ENCODE measurements around the gene SETBP1.

SETBP1 gene

DNA sequence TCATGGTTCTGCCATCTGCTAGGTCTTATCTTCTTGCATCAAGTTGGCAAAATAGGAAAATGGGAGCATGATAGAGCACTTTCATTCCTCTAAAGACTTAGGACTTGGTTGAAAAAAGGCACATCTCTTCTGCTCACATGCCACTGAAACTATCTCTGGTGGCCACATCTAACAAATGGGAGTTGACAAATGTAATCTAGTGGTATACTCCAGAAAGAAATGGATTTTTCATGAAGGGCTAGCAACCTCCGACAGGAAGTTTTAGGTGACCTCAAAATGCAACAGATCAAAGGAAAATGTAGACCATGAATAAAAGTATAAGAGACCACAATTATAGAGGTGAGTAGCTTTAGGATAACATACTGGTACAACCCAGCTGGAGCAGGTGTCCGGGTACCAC lies 224.1 kb downstream of the SETBP1 start:
- DNase-seq (ENCODE audit: low spot score in 2 of 2) = no peak
- peaks cover 20% of the 10 kb centered on the region for H3K4me1 Mint-ChIP-seq
- H3K27ac Mint-ChIP-seq = peak overlapping the region; percentile 1
- no peaks in the 10 kb centered on the region for H3K27me3 Mint-ChIP-seq
- H3K36me3 Mint-ChIP-seq = peaks cover 24% of the 10 kb centered on the region
- ATAC-seq (ENCODE audit: low read depth) = no peak
- H3K9me3 Mint-ChIP-seq = no peaks in the 10 kb centered on the region
- no peak overlapping the region for H3K4me3 Mint-ChIP-seq

DNA sequence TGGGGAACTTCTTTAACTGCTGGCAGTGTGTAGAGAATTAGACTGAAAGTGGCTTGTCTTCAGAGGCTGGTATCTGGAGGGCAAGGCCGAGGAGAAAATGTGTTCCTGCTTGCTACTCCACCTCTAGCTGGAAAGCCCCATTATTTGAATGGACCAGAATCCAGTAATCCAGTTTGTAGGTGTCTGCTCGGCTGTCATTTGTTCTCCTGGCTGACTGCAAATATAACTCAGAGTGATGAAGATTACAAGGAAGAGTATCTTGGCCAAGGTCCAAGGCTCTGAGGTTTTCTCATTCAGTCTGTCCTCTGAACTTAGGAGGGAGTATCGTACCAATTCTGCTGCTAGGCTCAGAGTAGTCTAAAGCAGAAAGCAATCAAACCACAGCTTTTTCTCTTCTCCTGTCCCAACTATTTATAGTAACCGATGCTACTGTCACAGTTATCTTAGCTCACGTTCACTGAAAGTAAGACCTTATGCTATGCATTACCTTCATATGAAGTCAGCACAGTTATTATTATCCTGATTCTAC lies 228.6 kb downstream of the SETBP1 start:
- Mint-ChIP-seq H3K4me3 (peak overlapping the region; percentile 14), H3K27me3 (no peaks in the 10 kb centered on the region), H3K9me3 (no peaks in the 10 kb centered on the region), H3K27ac (peak overlapping the region; percentile 72), H3K36me3 (peaks cover 15% of the 10 kb centered on the region), H3K4me1 (peaks cover 41% of the 10 kb centered on the region)
- no peak for DNase-seq (ENCODE audit: low spot score in 2 of 2)
- ATAC-seq (ENCODE audit: low read depth) = peak; percentile 55

DNA sequence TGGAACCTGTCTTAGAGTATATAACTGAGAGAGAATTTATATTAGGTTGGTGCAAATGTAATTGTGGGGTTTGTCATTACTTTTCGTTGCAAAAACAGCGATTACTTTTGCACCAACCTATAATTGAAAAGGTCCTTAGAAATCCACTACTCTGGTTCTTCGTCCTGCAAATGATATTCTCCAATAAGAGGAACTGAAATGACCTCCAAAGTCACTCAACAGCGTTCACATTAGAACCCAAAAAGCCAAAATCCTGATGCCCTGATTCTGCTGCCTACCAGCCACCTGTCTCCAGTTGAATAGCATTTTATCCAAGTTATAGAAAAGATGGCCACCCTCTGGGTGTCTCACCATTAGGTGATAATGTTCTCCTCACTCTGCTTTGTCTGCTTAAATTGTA lies 230.6 kb downstream of the SETBP1 start:
- Mint-ChIP-seq H3K4me3 (peak overlapping the region; percentile 22), H3K27me3 (no peaks in the 10 kb centered on the region), H3K9me3 (no peaks in the 10 kb centered on the region), H3K4me1 (peaks cover 46% of the 10 kb centered on the region), H3K27ac (no peak overlapping the region), H3K36me3 (peaks cover 17% of the 10 kb centered on the region)
- ATAC-seq (ENCODE audit: low read depth) (no peak), DNase-seq (ENCODE audit: low spot score in 2 of 2) (no peak)

DNA sequence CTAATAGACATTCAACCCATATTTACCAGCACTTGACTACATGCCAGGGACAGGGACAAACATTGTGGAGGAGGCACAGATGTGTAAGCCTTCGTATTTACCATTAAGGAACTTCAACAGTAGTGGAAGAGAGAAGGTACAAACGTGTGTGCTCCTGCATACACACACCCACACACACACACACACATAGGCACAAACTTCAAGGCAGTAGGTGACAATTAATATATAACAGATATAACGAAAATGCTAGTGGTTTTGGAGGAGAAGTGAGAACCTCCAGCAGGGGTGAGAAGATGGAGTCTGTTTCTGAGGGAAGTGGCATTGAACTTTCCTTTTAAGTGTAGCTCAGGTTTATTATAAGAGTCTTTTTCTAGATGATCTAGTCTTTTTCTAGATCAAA lies 231.1 kb downstream of the SETBP1 start:
- peak overlapping the region; percentile 22 for H3K4me3 Mint-ChIP-seq
- no peaks in the 10 kb centered on the region for H3K27me3 Mint-ChIP-seq
- ATAC-seq (ENCODE audit: low read depth) = peak; percentile 45

DNA sequence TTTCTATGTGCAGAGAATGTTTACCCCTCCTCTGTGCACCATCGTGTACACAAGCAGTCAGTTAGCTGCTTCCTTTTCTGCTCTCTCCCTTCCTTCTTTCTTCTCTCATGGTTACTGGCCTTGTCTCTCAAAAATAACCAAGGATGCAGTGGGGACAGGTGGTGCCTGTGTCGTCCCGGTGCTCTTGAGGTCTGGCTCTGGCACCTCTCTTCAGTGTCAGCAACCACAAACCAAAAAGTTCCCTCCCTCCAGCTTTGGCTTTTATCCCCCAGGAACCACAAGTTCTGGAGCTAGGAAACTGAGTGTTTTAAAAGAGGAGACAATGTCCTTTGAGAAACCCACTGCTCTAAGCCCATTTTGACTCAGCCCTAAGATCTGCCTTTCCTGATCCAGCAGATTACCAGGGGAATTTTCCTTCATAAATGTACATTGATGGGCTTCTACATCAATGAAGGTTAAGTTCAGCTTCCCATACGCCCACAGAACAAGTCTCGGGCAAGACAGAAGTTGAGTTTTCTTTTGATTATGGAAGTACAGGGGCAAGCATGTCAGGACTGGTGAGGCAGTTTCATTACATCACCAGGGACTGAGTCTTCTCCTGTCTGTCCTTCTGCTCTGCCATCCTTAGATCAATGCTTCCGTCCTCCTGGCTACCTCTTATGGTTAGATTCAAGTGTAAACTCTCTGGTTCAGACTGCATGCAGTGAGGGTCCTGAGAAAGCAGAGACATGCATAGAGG lies 232.2 kb downstream of the SETBP1 start:
- Mint-ChIP-seq H3K27ac (peak overlapping the region; percentile 68), H3K4me3 (no peak overlapping the region), H3K4me1 (peaks cover 50% of the 10 kb centered on the region), H3K27me3 (no peaks in the 10 kb centered on the region), H3K9me3 (no peaks in the 10 kb centered on the region), H3K36me3 (peaks cover 15% of the 10 kb centered on the region)
- no peak for DNase-seq (ENCODE audit: low spot score in 2 of 2)
- no peak for ATAC-seq (ENCODE audit: low read depth)

More for the DNA sequence above, 231.1 kb downstream of the SETBP1 start:
- peaks cover 18% of the 10 kb centered on the region for H3K36me3 Mint-ChIP-seq
- no peaks in the 10 kb centered on the region for H3K9me3 Mint-ChIP-seq
- no peak for DNase-seq (ENCODE audit: low spot score in 2 of 2)
- peak overlapping the region; percentile 40 for H3K27ac Mint-ChIP-seq
- peaks cover 46% of the 10 kb centered on the region for H3K4me1 Mint-ChIP-seq

DNA sequence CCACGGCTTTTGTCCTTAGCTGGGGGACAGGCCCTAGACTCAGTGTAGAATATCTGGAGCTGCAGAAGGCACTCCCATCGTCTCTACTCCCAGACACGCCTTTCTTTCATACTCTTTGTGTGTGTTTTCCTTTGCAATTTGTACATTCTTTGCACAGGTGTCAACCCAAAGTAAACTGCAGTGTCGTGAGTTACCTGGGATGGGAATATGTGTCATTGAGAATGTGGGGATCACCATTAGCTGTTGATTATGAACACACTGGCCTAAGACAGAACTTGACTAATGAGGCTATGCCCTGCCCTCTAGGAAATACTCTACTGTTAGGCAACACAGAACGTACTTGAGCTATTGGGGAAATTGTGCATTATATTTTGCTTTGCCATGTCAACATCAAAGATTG lies 233.3 kb downstream of the SETBP1 start:
- Mint-ChIP-seq H3K4me1 (peaks cover 46% of the 10 kb centered on the region), H3K27ac (no peak overlapping the region)
- no peak for ATAC-seq (ENCODE audit: low read depth)

DNA sequence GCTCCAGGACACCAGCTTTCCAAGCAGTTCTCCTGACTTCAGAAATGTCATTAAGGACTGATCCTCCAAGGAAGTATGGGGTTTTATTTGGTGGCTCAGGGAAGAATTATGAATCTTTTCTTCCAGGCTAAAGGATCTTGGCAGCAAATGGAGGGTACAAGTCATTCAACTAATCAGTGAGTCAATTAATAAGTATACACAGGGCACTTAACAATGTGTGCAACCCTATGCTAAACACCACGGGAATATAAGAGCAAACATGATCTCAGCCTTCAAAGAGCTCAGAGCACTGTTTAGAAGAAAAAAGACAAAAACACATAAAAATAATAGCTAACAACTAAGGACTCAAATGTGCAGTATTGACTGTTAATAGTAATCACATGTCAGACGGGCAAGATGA lies 234.5 kb downstream of the SETBP1 start:
- no peaks in the 10 kb centered on the region for H3K27me3 Mint-ChIP-seq
- peaks cover 13% of the 10 kb centered on the region for H3K36me3 Mint-ChIP-seq
- H3K4me1 Mint-ChIP-seq = peaks cover 40% of the 10 kb centered on the region
- H3K27ac Mint-ChIP-seq = no peak overlapping the region
- H3K4me3 Mint-ChIP-seq = no peak overlapping the region
- no peaks in the 10 kb centered on the region for H3K9me3 Mint-ChIP-seq
- DNase-seq (ENCODE audit: low spot score in 2 of 2) (no peak), ATAC-seq (ENCODE audit: low read depth) (no peak)

More for the DNA sequence above, 233.3 kb downstream of the SETBP1 start:
- Mint-ChIP-seq H3K27me3 (no peaks in the 10 kb centered on the region), H3K4me3 (no peak overlapping the region), H3K36me3 (peaks cover 13% of the 10 kb centered on the region), H3K9me3 (no peaks in the 10 kb centered on the region)
- DNase-seq (ENCODE audit: low spot score in 2 of 2) = no peak

DNA sequence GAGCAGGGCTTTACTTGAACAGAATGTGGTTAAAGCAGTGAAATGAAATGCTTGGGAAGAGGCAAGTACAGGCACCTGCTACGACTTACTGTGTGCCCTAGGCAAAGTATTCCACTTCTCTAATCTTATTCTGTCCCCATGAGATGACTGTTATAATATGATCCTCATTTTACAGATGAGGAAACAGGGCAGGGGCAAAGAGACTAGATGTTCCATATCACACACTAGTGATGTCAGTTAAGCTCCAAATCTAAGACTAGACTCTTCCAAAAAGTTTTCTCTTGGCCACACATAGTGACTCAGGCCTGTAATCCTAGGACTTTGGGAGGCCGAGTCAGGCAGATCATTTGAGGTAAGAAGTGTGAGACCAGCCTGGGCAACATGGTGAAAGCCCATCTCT lies 235.0 kb downstream of the SETBP1 start:
- no peaks in the 10 kb centered on the region for H3K9me3 Mint-ChIP-seq
- no peaks in the 10 kb centered on the region for H3K27me3 Mint-ChIP-seq
- no peak for DNase-seq (ENCODE audit: low spot score in 2 of 2)
- no peak for ATAC-seq (ENCODE audit: low read depth)
- H3K27ac Mint-ChIP-seq = no peak overlapping the region
- H3K36me3 Mint-ChIP-seq = peaks cover 13% of the 10 kb centered on the region
- H3K4me3 Mint-ChIP-seq = no peak overlapping the region
- H3K4me1 Mint-ChIP-seq = peaks cover 41% of the 10 kb centered on the region

DNA sequence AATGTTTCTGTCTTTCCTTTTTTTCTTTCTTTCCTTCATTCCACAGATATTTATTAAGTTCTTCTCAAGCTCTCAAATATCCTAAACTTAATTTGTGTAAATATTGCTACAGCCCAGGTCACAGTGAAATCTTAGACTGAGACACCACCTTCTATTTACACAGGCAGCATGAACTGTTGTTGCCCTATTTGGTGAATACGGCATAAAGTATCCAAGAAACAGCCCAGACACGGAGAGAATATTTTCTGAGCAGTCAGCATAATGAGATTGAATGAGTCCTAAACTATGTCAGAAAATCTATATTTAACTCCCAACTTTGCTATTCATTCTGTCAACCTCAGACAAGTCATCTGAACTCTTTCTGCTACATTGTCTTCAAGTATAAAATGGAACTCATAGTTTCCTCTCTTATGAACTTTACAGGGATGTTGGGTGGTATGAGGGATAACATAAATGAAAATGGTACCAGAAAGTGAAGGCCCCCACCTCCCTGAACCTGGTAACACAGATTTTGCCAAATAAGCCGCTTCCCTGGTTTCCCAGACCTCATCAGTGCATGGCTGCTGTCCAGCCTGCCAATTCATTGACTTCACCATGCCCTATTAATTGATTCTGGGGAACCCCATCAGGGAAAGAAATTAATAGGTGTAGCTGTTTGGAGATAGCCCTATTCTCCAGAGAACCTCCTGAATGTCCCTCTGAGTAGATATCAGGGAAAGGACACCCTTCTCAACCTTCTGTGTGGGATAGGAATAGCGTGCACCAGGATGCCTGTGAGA lies 235.9 kb downstream of the SETBP1 start:
- peaks cover 35% of the 10 kb centered on the region for H3K4me1 Mint-ChIP-seq
- H3K36me3 Mint-ChIP-seq = peaks cover 13% of the 10 kb centered on the region
- ATAC-seq (ENCODE audit: low read depth) (no peak), DNase-seq (ENCODE audit: low spot score in 2 of 2) (no peak)
- no peak overlapping the region for H3K4me3 Mint-ChIP-seq
- H3K9me3 Mint-ChIP-seq = no peaks in the 10 kb centered on the region
- no peaks in the 10 kb centered on the region for H3K27me3 Mint-ChIP-seq
- H3K27ac Mint-ChIP-seq = no peak overlapping the region

DNA sequence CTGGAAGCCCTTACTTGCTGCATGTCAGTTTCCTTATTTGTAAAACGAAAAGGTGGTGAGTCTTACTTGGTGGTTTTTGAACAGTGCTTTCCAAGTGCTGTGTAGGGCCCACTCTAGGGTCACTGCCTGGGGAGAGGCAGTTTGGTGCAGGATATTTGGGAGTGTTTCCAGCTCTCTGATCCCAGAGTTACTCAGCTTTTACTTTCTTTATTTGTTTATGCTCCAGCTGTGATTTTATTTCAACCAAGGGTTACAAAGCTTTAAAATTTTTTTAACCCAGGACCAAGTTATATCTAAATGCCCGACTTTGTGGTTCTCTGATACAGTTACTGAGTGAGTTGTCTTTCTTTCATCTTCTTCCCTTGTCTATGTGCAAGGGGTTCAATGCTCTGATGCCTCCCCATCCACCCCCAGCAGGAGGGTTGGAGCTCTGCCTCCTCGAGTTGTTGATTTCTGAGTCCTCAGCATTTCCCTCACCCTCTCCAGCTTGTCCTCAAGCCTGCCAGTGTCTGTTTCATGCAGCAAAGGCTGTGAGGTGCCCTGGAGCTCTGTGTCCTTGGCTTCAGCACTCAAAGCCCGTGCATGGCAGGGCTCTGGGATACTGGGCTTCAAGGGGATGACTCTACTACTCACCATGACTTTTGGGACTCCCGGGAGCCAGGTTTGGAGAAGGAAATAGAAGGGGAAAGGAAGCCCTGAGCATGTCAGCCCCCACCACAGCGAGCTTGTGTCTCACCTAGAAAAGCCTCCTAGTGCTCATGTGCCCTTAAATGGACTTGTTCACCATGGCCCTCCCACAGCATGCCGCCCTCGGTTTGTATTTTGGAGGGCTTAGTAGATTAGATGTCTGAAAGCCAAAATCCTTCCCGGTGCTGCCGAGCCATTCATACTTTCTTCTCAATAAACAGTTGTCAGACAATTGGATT lies 236.8 kb downstream of the SETBP1 start:
- ATAC-seq (ENCODE audit: low read depth) = no peak

DNA sequence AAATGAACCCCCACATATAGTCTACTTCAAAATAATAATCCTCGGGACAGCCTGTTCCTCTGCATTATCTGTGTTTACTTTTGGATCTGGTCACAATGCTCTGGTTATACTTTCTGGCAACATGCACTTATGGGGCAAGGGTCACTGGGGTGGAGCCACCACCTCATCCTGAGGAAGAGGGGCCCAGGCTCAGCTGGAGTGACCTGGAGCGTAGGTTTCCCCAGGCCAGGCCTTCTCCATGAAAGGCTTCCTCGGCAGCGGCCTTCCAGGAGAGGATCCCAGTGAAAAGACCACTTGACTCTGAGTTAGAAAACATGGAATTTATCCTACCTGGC lies 237.4 kb downstream of the SETBP1 start:
- peaks cover 14% of the 10 kb centered on the region for H3K36me3 Mint-ChIP-seq
- H3K9me3 Mint-ChIP-seq = no peaks in the 10 kb centered on the region
- DNase-seq (ENCODE audit: low spot score in 2 of 2) = no peak
- no peak for ATAC-seq (ENCODE audit: low read depth)
- no peak overlapping the region for H3K4me3 Mint-ChIP-seq
- H3K27ac Mint-ChIP-seq = no peak overlapping the region
- H3K4me1 Mint-ChIP-seq = peaks cover 37% of the 10 kb centered on the region
- no peaks in the 10 kb centered on the region for H3K27me3 Mint-ChIP-seq

More for the DNA sequence above, 236.8 kb downstream of the SETBP1 start:
- Mint-ChIP-seq H3K9me3 (no peaks in the 10 kb centered on the region), H3K4me1 (peaks cover 38% of the 10 kb centered on the region), H3K27me3 (no peaks in the 10 kb centered on the region), H3K36me3 (peaks cover 13% of the 10 kb centered on the region), H3K27ac (no peak overlapping the region), H3K4me3 (no peak overlapping the region)
- DNase-seq (ENCODE audit: low spot score in 2 of 2) = no peak

DNA sequence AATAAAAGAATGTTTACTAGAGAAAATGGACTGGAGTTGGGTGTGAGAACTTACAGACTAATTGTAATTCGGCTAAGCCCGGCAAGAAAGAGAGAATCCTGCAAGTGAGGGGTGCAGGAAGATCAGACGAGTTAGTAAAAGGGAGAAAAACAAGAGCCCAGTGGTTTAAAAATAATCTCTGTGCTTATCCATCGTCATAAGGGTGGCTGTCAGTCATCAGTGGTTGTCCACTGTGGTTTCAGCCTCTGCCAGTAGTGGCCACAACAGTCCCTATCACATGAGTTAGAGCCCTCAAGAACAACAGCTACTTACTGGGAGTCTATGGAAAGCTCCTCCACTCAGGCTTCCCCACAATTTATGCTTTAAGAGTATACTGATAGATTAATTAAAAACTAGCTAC lies 239.8 kb downstream of the SETBP1 start:
- H3K27ac Mint-ChIP-seq = no peak overlapping the region
- peaks cover 7% of the 10 kb centered on the region for H3K36me3 Mint-ChIP-seq
- ATAC-seq (ENCODE audit: low read depth) = no peak

DNA sequence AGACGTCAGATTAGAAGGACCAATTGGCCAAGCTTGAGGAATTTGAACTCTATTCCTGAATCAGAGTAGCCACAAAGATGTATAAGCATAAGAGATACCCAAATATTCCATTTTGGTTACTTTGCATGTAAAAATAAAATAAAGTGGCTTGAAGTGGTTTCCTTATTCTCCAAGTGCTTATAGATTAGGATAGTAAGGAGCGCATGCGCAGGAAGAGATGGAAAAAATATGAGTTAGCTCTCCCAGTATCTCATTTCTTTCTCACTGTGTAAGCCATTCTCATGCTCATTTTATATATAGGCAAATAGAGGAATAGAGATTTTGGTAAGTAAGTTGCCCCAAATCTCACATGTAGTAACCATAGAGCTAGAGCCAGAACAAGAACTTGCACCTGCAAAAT lies 241.3 kb downstream of the SETBP1 start:
- Mint-ChIP-seq H3K4me3 (no peak overlapping the region), H3K9me3 (no peaks in the 10 kb centered on the region), H3K36me3 (peaks cover 10% of the 10 kb centered on the region), H3K4me1 (peaks cover 38% of the 10 kb centered on the region), H3K27me3 (no peaks in the 10 kb centered on the region), H3K27ac (no peak overlapping the region)
- ATAC-seq (ENCODE audit: low read depth) = no peak
- no peak for DNase-seq (ENCODE audit: low spot score in 2 of 2)

More for the DNA sequence above, 239.8 kb downstream of the SETBP1 start:
- peaks cover 34% of the 10 kb centered on the region for H3K4me1 Mint-ChIP-seq
- no peaks in the 10 kb centered on the region for H3K9me3 Mint-ChIP-seq
- H3K4me3 Mint-ChIP-seq = no peak overlapping the region
- no peak for DNase-seq (ENCODE audit: low spot score in 2 of 2)
- no peaks in the 10 kb centered on the region for H3K27me3 Mint-ChIP-seq

DNA sequence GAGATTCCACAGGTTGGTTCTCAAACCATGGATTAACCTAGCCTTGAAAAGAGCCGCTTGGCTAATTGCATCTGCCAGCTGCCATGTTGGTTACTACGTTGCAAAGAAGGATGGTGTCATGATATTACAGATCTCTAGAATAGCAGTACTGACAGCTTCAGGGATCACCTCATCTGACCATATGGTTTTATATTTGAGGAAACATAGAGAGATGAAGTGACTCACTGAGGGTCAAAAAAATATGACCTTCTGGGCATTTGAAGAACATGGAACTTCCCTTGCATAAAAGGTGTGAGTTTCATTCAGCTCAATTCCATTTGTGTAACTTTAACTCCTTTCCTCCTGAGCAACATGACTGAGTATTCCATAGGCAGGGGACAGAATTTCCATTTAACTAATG lies 242.3 kb downstream of the SETBP1 start:
- ATAC-seq (ENCODE audit: low read depth) = no peak
- no peak for DNase-seq (ENCODE audit: low spot score in 2 of 2)
- Mint-ChIP-seq H3K27ac (peak overlapping the region; percentile 69), H3K9me3 (no peaks in the 10 kb centered on the region), H3K36me3 (peaks cover 14% of the 10 kb centered on the region), H3K4me3 (no peak overlapping the region), H3K4me1 (peaks cover 33% of the 10 kb centered on the region), H3K27me3 (no peaks in the 10 kb centered on the region)

Measured in memory B cell (primary cell).